ENCODE measurements around the gene C2CD2. TPM values are rescaled to one million over a fixed set of nuclear protein-coding genes. Genes with fewer than 3 reads are reported as not detected.

C2CD2 gene
- total RNA-seq, 4 donors from 2014 or later, result 6.7 to 22.3 (median 17.3) TPM

DNA sequence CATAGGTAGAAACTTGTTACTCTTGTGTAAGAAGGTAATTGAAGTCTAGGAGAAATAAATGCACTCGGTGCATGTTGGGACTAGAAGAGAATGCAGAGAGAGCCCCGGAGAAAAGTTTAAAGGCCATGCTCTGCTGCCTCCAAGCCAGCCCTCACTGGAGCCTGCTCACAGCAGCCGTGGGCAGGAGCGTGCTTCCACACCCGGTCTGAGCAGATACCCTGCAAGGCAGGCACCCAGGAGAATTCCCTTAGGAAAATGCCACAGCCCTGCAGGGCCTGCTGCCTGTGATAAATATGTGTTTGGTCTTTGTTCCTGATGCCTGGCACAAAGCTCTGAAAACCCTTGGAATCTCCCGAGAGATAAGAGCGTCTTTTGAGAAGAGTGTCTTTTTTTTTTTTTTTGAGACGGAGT is 22.8 kb downstream of the C2CD2 start:
- H3K4me3 ChIP-seq, result no peak overlapping the region
- peaks cover 0 to 10% (median 4%) of the 10 kb centered on the region in 4 donors for H3K4me1 ChIP-seq
- TF ChIP-seq POLR2A (IDR thresholded peaks at IDR 0.05), result no peak
- TF ChIP-seq, protein P1, sequence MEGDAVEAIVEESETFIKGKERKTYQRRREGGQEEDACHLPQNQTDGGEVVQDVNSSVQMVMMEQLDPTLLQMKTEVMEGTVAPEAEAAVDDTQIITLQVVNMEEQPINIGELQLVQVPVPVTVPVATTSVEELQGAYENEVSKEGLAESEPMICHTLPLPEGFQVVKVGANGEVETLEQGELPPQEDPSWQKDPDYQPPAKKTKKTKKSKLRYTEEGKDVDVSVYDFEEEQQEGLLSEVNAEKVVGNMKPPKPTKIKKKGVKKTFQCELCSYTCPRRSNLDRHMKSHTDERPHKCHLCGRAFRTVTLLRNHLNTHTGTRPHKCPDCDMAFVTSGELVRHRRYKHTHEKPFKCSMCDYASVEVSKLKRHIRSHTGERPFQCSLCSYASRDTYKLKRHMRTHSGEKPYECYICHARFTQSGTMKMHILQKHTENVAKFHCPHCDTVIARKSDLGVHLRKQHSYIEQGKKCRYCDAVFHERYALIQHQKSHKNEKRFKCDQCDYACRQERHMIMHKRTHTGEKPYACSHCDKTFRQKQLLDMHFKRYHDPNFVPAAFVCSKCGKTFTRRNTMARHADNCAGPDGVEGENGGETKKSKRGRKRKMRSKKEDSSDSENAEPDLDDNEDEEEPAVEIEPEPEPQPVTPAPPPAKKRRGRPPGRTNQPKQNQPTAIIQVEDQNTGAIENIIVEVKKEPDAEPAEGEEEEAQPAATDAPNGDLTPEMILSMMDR (IDR thresholded peaks at IDR 0.05), result no peak
- no peak for DNase-seq
- no peaks in the 10 kb centered on the region for H3K9me3 ChIP-seq
- H3K36me3 ChIP-seq, result no peaks in the 10 kb centered on the region
- no peak overlapping the region for H3K27ac ChIP-seq
- H3K27me3 ChIP-seq, result no peaks in the 10 kb centered on the region

DNA sequence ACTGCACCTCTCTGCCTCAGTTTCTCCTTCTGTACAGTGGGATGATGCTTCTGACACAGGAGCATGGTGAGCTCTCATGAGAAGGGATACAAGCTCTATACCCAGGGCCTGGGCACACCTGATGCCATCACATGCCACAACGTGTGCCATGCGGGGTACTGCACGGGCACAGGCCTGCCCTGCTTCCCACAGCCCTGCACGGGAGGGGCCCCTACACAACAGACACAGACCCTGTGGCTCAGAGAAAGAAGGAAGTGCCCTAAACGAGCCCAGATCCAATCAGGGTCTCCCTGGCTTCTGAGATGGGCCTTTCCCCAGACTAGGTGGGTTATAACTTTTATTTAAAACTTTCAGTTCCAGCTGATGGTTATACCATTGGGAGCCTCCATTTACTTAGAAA is 24.6 kb downstream of the C2CD2 start:
- TF ChIP-seq, protein P1 (IDR thresholded peaks at IDR 0.05), result no peak
- no peak for TF ChIP-seq POLR2A (IDR thresholded peaks at IDR 0.05)
- H3K9me3 ChIP-seq, result no peaks in the 10 kb centered on the region
- DNase-seq, result no peak
- peak overlapping the region in 2 of 4 donors; percentile 11 to 57 for H3K27ac ChIP-seq
- H3K4me3 ChIP-seq, result no peak overlapping the region
- no peaks in the 10 kb centered on the region for H3K27me3 ChIP-seq
- H3K4me1 ChIP-seq, result peaks cover 0 to 24% (median 15%) of the 10 kb centered on the region in 4 donors
- no peaks in the 10 kb centered on the region for H3K36me3 ChIP-seq

DNA sequence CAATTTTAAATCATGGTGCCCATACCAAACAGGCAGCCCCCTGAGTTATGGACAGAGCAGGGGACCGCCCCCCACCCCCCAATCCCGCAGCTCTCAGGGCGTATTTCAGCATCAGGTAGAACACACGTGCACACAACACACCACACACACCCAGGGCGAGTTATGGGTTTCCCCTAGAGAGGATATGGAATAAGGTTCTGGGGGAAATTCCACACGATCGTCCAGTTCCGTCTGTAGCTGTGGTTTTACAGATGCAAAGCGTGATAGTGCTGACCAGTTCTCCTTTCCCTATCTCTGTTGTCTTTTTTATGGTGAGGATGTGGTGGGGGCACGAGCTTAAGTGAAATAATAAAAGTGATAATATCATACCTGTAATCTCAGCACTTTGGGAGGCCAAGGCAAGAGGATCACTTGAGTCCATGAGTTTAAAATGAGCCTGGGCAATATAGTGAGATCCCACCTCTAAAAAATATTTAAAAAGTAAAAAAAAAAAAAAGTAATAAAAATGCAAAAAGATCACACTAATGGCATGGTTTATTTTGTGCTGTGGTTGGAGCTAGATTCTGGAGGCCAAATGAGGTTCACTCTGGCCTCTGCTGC is 25.1 kb downstream of the C2CD2 start:
- no peak for TF ChIP-seq POLR2A (IDR thresholded peaks at IDR 0.05)
- DNase-seq, result peak in 1 of 3 donors; percentile 45
- no peak overlapping the region for H3K4me3 ChIP-seq

GRCh38 chr21:41927727-41928409 is 25.9 kb downstream of the C2CD2 start:
- Histone ChIP-seq H3K4me1 (peaks cover 0 to 24% (median 18%) of the 10 kb centered on the region in 4 donors), H3K4me3 (no peak overlapping the region), H3K27me3 (no peaks in the 10 kb centered on the region), H3K9me3 (no peaks in the 10 kb centered on the region), H3K36me3 (no peaks in the 10 kb centered on the region), H3K27ac (peak overlapping the region; percentile 48 to 85 (median 79))
- DNase-seq, result no peak
- TF ChIP-seq, protein P1 (IDR thresholded peaks at IDR 0.05), result no peak
- no peak for TF ChIP-seq POLR2A (IDR thresholded peaks at IDR 0.05)

More for the DNA sequence above, 25.1 kb downstream of the C2CD2 start:
- Histone ChIP-seq H3K27ac (peak overlapping the region in 2 of 4 donors; percentile 11 to 57), H3K36me3 (no peaks in the 10 kb centered on the region), H3K9me3 (no peaks in the 10 kb centered on the region), H3K27me3 (no peaks in the 10 kb centered on the region), H3K4me1 (peaks cover 0 to 24% (median 16%) of the 10 kb centered on the region in 4 donors)

- H3K4me1 ChIP-seq, result peaks cover 0 to 24% (median 18%) of the 10 kb centered on the region in 4 donors
- H3K4me3 ChIP-seq, result peak overlapping the region; percentile 38 to 63 (median 45)
- TF ChIP-seq, protein P1 (IDR thresholded peaks at IDR 0.05), result no peak
- no peak for TF ChIP-seq POLR2A (IDR thresholded peaks at IDR 0.05)
- H3K36me3 ChIP-seq, result no peaks in the 10 kb centered on the region
- H3K27me3 ChIP-seq, result no peaks in the 10 kb centered on the region
- no peak for DNase-seq
- peak overlapping the region; percentile 76 to 92 (median 84) for H3K27ac ChIP-seq
- no peaks in the 10 kb centered on the region for H3K9me3 ChIP-seq
Measured at GRCh38 chr21:41926807-41927171, 27.0 kb downstream of the C2CD2 start.

- H3K4me1 ChIP-seq, result peaks cover 0 to 24% (median 18%) of the 10 kb centered on the region in 4 donors
- TF ChIP-seq, protein P1 (IDR thresholded peaks at IDR 0.05), result no peak
- TF ChIP-seq POLR2A (IDR thresholded peaks at IDR 0.05), result no peak
- no peaks in the 10 kb centered on the region for H3K36me3 ChIP-seq
- no peaks in the 10 kb centered on the region for H3K27me3 ChIP-seq
- DNase-seq, result peak in 1 of 3 donors; percentile 45
- no peaks in the 10 kb centered on the region for H3K9me3 ChIP-seq
- H3K27ac ChIP-seq, result peak overlapping the region; percentile 76 to 92 (median 84)
- H3K4me3 ChIP-seq, result peak overlapping the region; percentile 38 to 63 (median 45)
Measured at GRCh38 chr21:41926117-41926806, 27.6 kb downstream of the C2CD2 start.

All from Peyer's patch (tissue), 4 donors.